HepG2 (cell line): Measurements from ENCODE around the gene IFIH1. TPM values are rescaled to one million over a fixed set of nuclear protein-coding genes. Genes with fewer than 3 reads are reported as not detected.

Experiments
- AHDC1 ChIP-seq: sonication (generic); formaldehyde crosslinking; IDR thresholded peaks from 2 replicates; pipeline ENCODE4 v1.5.1; 2020; ENCODE audit warnings: mild to moderate bottlenecking, missing genetic modification reagents, borderline replicate concordance
- ARID3A ChIP-seq: IDR thresholded peaks from 2 replicates; pipeline ENCODE4 v1.6.1; 2012; ENCODE audit warnings: low read depth, low read length, improper control_type of control experiment
- ATF6 ChIP-seq: sonication (generic); formaldehyde crosslinking; conservative IDR thresholded peaks from 2 replicates; pipeline ENCODE4 v1.4.0; 2020; ENCODE audit warnings: missing genetic modification reagents
- CBFB ChIP-seq: sonication (generic); formaldehyde crosslinking; IDR thresholded peaks from 2 replicates; pipeline ENCODE4 v1.4.0; 2020; ENCODE audit warnings: missing genetic modification reagents
- EHMT2 ChIP-seq: fragments of 200-600 bp; sonication (generic); IDR thresholded peaks from 2 replicates; pipeline ENCODE4 v1.7.0; 2017; ENCODE audit warnings: antibody characterized with exemption, low read depth, low read length, borderline replicate concordance
- KDM5A ChIP-seq: fragments of 200-600 bp; sonication (generic); IDR thresholded peaks from 2 replicates; pipeline ENCODE4 v1.7.0; 2018; ENCODE audit warnings: antibody characterized with exemption, mild to moderate bottlenecking, low read length, borderline replicate concordance
- MTERF4 ChIP-seq: sonication (generic); formaldehyde crosslinking; IDR thresholded peaks from 2 replicates; pipeline ENCODE4 v1.8.0; 2023; ENCODE audit warnings: mild to moderate bottlenecking, missing genetic modification reagents
- MXD4 ChIP-seq: IDR thresholded peaks from 2 replicates; pipeline ENCODE4 v1.6.1; 2016; ENCODE audit warnings: mild to moderate bottlenecking, missing biosample characterization, missing genetic modification reagents
- NFKB2 ChIP-seq: sonication (generic); formaldehyde crosslinking; IDR thresholded peaks from 2 replicates; pipeline ENCODE4 v1.4.0; 2020; ENCODE audit warnings: missing genetic modification reagents, borderline replicate concordance
- PHF8 ChIP-seq: sonication (generic); formaldehyde crosslinking; IDR thresholded peaks from 2 replicates; pipeline ENCODE4 v1.5.0; 2020; ENCODE audit warnings: missing genetic modification reagents
- SAP130 ChIP-seq: IDR thresholded peaks from 2 replicates; pipeline ENCODE4 v1.6.1; 2016; ENCODE audit warnings: low read depth
- SRY ChIP-seq: sonication (generic); formaldehyde crosslinking; IDR thresholded peaks from 2 replicates; pipeline ENCODE4 v1.8.0; 2022; ENCODE audit warnings: mild to moderate bottlenecking, missing genetic modification reagents
- WIZ ChIP-seq: sonication (generic); formaldehyde crosslinking; IDR thresholded peaks from 2 replicates; pipeline ENCODE4 v1.5.1; 2020; ENCODE audit warnings: mild to moderate bottlenecking, missing genetic modification reagents
- ZBTB8A ChIP-seq: sonication (generic); formaldehyde crosslinking; IDR thresholded peaks from 2 replicates; pipeline ENCODE4 v1.4.0; 2020; ENCODE audit warnings: mild to moderate bottlenecking, low read depth, missing genetic modification reagents, borderline replicate concordance
- ZFP37 ChIP-seq: sonication (generic); formaldehyde crosslinking; IDR thresholded peaks from 2 replicates; pipeline ENCODE4 v1.4.0; 2020; ENCODE audit warnings: missing genetic modification reagents, borderline replicate concordance
- ZNF143 ChIP-seq: sonication (generic); formaldehyde crosslinking; IDR thresholded peaks from 2 replicates; pipeline ENCODE4 v1.4.0; 2020; ENCODE audit warnings: missing genetic modification reagents
- ZNF790 ChIP-seq: sonication (generic); formaldehyde crosslinking; IDR thresholded peaks from 2 replicates; pipeline ENCODE4 v1.8.0; 2022; ENCODE audit warnings: missing genetic modification reagents, mild to moderate bottlenecking, borderline replicate concordance
- ZSCAN25 ChIP-seq: sonication (generic); formaldehyde crosslinking; IDR thresholded peaks from 2 replicates; pipeline ENCODE4 v1.8.0; 2022; ENCODE audit warnings: mild to moderate bottlenecking, missing genetic modification reagents
- polyA plus RNA-seq, 8 experiments: library from polyadenylated mRNA; depleted of rRNA in 3 of 8; stranded (reverse) in 7 of 8; unstranded in 1 of 8; fragments of >200 nt; fragmentation: Illumina TruSeq in 4 of 8; extraction: Trizol in 4 of 8; gene quantifications; 2 replicates each; pipeline versions ENCODE4 v1.2.1 to v1.2.3, GENCODE V29; 2011 to 2016; ENCODE audit warnings: low read depth in 4 of 8, missing spikeins in 1 of 8, mixed read lengths in 1 of 8; ENCODE audit not compliant: insufficient read depth in 1 of 8
- total RNA-seq, 5 experiments: library from RNA; depleted of rRNA; stranded (reverse); fragments of >200 nt; fragmentation: Illumina TruSeq; extraction: Trizol; gene quantifications; 2 replicates each; pipeline ENCODE4 v1.2.3, GENCODE V29; 2016; ENCODE audit warnings: low read depth in 1 of 5

The IFIH1 gene
- total and polyA plus RNA-seq, 2 of the 13 experiments (the other 11 are each of a cell fraction or from before 2014, with no cell fraction given): 1.5 to 11.5 TPM

GRCh38 chr2:162343824-162344616, 25.5 kb upstream of the IFIH1 start, which contains the start of gene GCA (continued):
- TF ChIP-seq AHDC1 (CRISPR knock-in tag) (peak; percentile 42; the same call in 1 of the 2 replicates), ZSCAN25 (peak; percentile 83), ZBTB8A (CRISPR knock-in tag) (no peak), CBFB (peak; percentile 91), WIZ (peak; percentile 79), KDM5A (peak; percentile 53; the same call in 1 of the 2 replicates), ATF6 (CRISPR knock-in tag) (0 out of 2 replicates have a peak, but pooled peaks have one; percentile 44), ARID3A (no peak), SRY (CRISPR knock-in tag) (peak; percentile 80), MTERF4 (CRISPR knock-in tag) (peak; percentile 92), MXD4 (CRISPR knock-in tag) (peak; percentile 82; the same call in 1 of the 2 replicates), ZNF790 (CRISPR knock-in tag) (peak; percentile 73; the same call in 1 of the 2 replicates), ZFP37 (CRISPR knock-in tag) (peak; percentile 41; the same call in 1 of the 2 replicates), EHMT2 (peak; percentile 49; the same call in 1 of the 2 replicates), PHF8 (CRISPR knock-in tag) (peak; percentile 94), NFKB2 (CRISPR knock-in tag) (peak; percentile 98; the same call in 1 of the 2 replicates), SAP130 (CRISPR knock-in tag) (peak; percentile 91), ZNF143 (CRISPR knock-in tag) (0 out of 2 replicates have a peak, but pooled peaks have one; percentile 31)
